RWPE1 (cell line): Measurements from ENCODE around the gene RSF1.

Experiments used
- CTCF ChIA-PET: fragments of 350-600 bp; sonication (Branson Sonifier 250); formaldehyde crosslinking; extraction: SDS; loops from one replicate; lab custom pipeline; 2021; lab: Yijun Ruan, JAX
- POLR2A ChIA-PET: fragments of 400-600 bp; formaldehyde crosslinking; extraction: SDS; loops from one replicate; lab custom pipeline; 2020; ENCODE audit warnings: antibody characterized with exemption; ENCODE audit not compliant: low non-redundant PET; lab: Yijun Ruan, JAX
- DNase-seq: peaks from one replicate; pipeline ENCODE4 v3.0.0; 2012; ENCODE audit warnings: low spot score
- H3K27ac ChIP-seq: fragments of 450-650 bp; 2 replicates; pipeline ENCODE4 v1.5.1; 2017
- CTCF ChIP-seq: fragments of 450-650 bp; conservative IDR thresholded peaks from 2 replicates; pipeline ENCODE4 v1.5.1; 2017; ENCODE audit warnings: low read depth, mild to moderate bottlenecking

RSF1 gene

GRCh38 chr11:77806993-77807392, 13.5 kb downstream of the RSF1 start:
- no peak for TF ChIP-seq CTCF
- CTCF ChIA-PET, result no interaction called here
- DNase-seq, result no peak
- H3K27ac ChIP-seq, result no peak overlapping the region
- POLR2A ChIA-PET, result no interaction called here

- POLR2A ChIA-PET, result interaction anchor here (0.7 kb wide), 1 partner anchor 365 kb away, joined by 4 read pairs; no protein-coding TSS in a partner anchor
- CTCF ChIA-PET, result interaction anchor here (0.6 kb wide), 1 partner anchor 318 kb away, joined by 3 read pairs; no protein-coding TSS in a partner anchor
- H3K27ac ChIP-seq, result no peak overlapping the region
- TF ChIP-seq CTCF, result no peak
- no peak for DNase-seq
Measured at GRCh38 chr11:77806415-77806814, 14.1 kb downstream of the RSF1 start.

- TF ChIP-seq CTCF, result no peak
- CTCF ChIA-PET, result interaction anchor here (1.1 kb wide), 1 partner anchor 244 kb away, joined by 6 read pairs; no protein-coding TSS in a partner anchor
- POLR2A ChIA-PET, result no interaction called here
- H3K27ac ChIP-seq, result peak overlapping the region; percentile 38; the same call in 1 of the 2 replicates
- no peak for DNase-seq
Measured at GRCh38 chr11:77801477-77801876, 19.0 kb downstream of the RSF1 start.

GRCh38 chr11:77800449-77800848, 20.1 kb downstream of the RSF1 start:
- CTCF ChIA-PET, result no interaction called here
- POLR2A ChIA-PET, result no interaction called here
- DNase-seq, result no peak
- TF ChIP-seq CTCF, result no peak
- H3K27ac ChIP-seq, result peak overlapping the region; percentile 38; the same call in 1 of the 2 replicates

- POLR2A ChIA-PET, result no interaction called here
- no peak for TF ChIP-seq CTCF
- H3K27ac ChIP-seq, result no peak overlapping the region
- no peak for DNase-seq
- CTCF ChIA-PET, result no interaction called here
Measured at GRCh38 chr11:77799338-77799737, 21.2 kb downstream of the RSF1 start.

GRCh38 chr11:77793972-77794371, 26.6 kb downstream of the RSF1 start:
- DNase-seq, result no peak
- no peak for TF ChIP-seq CTCF
- H3K27ac ChIP-seq, result no peak overlapping the region
- ChIA-PET POLR2A (no interaction called here), CTCF (no interaction called here)
